Large intestine (tissue), 3 donors: Measurements from ENCODE around the gene RHOF. TPM values are rescaled to one million over a fixed set of nuclear protein-coding genes. Genes with fewer than 3 reads are reported as not detected.
A peak's percentile ranks its signal among the peaks of the same experiment; 100 is the strongest.

ENCODE experiments used
- DNase-seq, 2 donors: peaks; one replicate each; pipeline versions ENCODE4 v3.0.0 to v3.0.0-alpha.2; 2013
- H3K27ac ChIP-seq: one replicate; pipeline ENCODE4 v1.5.1; 2013; ENCODE audit warnings: low read length
- H3K27me3 ChIP-seq: 2 replicates; pipeline ENCODE4 v1.6.1; 2013; ENCODE audit warnings: low read length; ENCODE audit not compliant: control insufficient read depth, insufficient read depth
- H3K36me3 ChIP-seq: 2 replicates; pipeline ENCODE4 v1.6.1; 2013; ENCODE audit warnings: low read length; ENCODE audit not compliant: control insufficient read depth, insufficient read depth
- H3K4me1 ChIP-seq: one replicate; pipeline ENCODE4 v1.6.1; 2013; ENCODE audit warnings: low read length; ENCODE audit not compliant: control insufficient read depth, insufficient read depth
- H3K4me3 ChIP-seq: one replicate; pipeline ENCODE4 v1.5.1; 2013; ENCODE audit warnings: low read length
- H3K9me3 ChIP-seq: one replicate; pipeline ENCODE4 v1.6.1; 2013; ENCODE audit warnings: mild to moderate bottlenecking, low read depth, low read length, moderate library complexity; ENCODE audit not compliant: control insufficient read depth
- WGBS: methylation state at CpG from one replicate; pipeline ENCODE4 v1.1.5; 2013; ENCODE audit warnings: low lambda C conversion rate; ENCODE audit not compliant: insufficient coverage; 5-methylcytosine and 5-hydroxymethylcytosine counted together
- polyA plus RNA-seq: library from polyadenylated mRNA; unstranded; fragments of 120-200 nt; gene quantifications from one replicate; pipeline ENCODE4 v1.2.1, GENCODE V29; 2013

RHOF gene
- polyA plus RNA-seq, 1 donor: 53.6 TPM

DNA sequence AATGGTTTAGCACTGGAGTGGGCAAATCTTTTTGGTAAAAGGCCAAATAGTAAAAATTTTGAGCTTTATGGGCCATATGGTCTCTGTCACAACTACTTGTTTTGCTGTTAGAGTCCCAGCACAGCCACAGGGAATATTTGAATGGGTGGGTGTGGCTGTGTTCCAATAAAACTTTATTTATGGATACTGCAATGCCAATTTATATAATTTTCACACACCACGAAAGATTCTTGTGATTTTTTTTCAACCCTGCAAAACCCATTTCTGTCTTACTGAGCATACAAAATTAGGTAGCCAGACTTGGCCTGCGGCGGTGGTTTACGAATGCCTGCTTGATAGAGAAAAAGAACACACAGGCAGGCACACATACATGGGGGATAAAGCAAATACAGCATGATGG is 52.6 kb downstream of the RHOF start:
- Histone ChIP-seq H3K36me3 (peaks cover 12% of the 10 kb centered on the region), H3K9me3 (no peaks in the 10 kb centered on the region), H3K27ac (no peak overlapping the region), H3K27me3 (no peaks in the 10 kb centered on the region), H3K4me1 (peaks cover 8% of the 10 kb centered on the region), H3K4me3 (no peak overlapping the region)
- no peak for DNase-seq
- WGBS: no CpG with 5 or more reads among the region's 4 CpGs

DNA sequence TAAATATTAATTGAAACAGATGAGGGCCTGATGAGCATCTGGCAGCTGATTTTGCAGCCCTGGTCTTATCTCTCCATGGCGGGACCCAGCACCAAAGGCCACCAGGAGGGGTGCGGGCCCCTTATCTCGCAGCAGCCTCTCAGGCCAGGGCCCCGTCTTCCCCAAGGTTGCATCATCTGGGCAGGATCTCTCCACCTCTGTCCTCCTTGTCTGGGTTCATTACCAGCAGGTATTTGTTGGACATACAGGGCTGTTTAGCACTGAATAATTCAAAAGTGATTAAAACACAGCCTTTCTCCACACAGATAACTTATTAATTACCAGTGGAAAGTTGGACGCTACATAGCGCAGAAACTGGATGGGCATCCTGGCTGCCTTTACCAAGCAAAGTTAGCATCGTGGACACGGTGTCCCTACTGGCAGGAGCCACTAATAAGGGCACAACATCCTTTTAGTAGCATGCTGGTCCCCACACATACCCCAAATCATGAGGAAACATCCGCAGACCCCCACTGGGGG is 55.1 kb downstream of the RHOF start:
- Histone ChIP-seq H3K4me3 (no peak overlapping the region), H3K36me3 (no peaks in the 10 kb centered on the region), H3K27ac (peak overlapping the region; percentile 31), H3K9me3 (no peaks in the 10 kb centered on the region), H3K4me1 (peaks cover 8% of the 10 kb centered on the region), H3K27me3 (no peaks in the 10 kb centered on the region)
- DNase-seq: peak; percentile 78 to 83
- no CpG with 5 or more reads among the region's 9 CpGs for WGBS

DNA sequence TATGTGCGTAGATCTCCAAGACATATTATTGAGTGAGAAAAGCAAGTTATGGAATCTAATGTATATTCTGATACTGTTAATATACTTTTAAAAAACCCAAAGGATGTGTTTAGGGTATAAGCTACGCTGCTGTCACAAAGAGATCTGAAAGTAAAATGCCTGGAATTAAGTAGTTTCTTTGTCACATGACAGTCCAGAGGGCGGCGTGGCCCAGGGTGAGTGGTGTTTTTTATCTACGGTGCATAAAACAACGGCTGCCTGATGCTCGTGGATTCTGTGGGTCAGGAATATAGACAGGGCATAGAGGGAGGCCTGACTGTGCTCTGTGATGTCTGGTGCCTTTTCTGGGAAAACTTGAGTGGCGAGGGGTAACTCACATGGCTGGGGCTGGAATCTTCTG is 59.6 kb downstream of the RHOF start:
- peak; percentile 37 to 69 for DNase-seq
- H3K4me1 ChIP-seq: peaks cover 8% of the 10 kb centered on the region
- H3K27me3 ChIP-seq: no peaks in the 10 kb centered on the region
- WGBS: no CpG with 5 or more reads among the region's 8 CpGs
- peak overlapping the region; percentile 52 for H3K27ac ChIP-seq
- H3K9me3 ChIP-seq: no peaks in the 10 kb centered on the region
- no peaks in the 10 kb centered on the region for H3K36me3 ChIP-seq
- H3K4me3 ChIP-seq: no peak overlapping the region

DNA sequence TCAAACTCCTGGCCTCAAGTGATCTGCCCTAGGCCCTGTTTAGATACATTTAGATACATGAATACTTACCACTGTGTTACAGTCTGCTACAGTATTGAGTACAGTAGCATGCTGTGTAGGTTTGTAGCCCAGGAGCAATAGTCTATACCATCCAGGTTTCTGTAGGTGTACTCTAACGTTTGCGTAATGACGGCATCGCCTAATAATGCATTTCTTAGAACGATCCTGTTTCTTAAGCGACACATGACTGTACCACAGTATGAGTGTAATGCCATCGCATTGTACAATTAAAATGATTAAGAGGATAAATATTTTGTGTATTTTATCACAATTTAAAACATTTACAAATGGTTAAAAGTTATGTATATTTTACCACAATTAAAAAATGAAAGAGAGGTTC is 62.0 kb downstream of the RHOF start:
- Histone ChIP-seq H3K4me1 (no peaks in the 10 kb centered on the region), H3K4me3 (no peak overlapping the region), H3K27ac (no peak overlapping the region), H3K27me3 (no peaks in the 10 kb centered on the region), H3K9me3 (no peaks in the 10 kb centered on the region), H3K36me3 (no peaks in the 10 kb centered on the region)
- DNase-seq: no peak
- 100% methylated on average over 2 of the region's 7 CpGs for WGBS

DNA sequence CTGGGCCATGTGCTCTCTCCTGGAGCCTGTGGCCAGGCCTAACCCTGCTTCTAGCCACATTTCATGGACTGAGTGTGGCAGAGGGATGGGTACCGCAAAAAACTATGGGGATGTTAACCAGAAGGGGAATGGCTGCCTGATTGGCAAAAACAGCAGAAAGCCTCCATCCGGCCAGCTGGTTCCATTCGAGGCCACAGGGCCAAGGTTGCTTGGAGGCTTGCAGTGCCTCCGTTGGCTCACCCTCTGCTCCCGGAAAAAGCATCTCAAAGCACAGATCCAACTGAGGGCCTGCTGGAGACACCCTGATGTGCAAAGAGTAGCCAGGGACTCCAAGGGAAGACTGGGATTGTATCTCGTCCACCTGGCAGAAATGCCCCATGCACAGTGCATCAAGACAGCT is 64.5 kb downstream of the RHOF start:
- Histone ChIP-seq H3K4me1 (no peaks in the 10 kb centered on the region), H3K9me3 (no peaks in the 10 kb centered on the region), H3K27ac (no peak overlapping the region), H3K4me3 (no peak overlapping the region), H3K36me3 (no peaks in the 10 kb centered on the region), H3K27me3 (no peaks in the 10 kb centered on the region)
- no CpG with 5 or more reads among the region's 6 CpGs for WGBS
- no peak for DNase-seq

Other genes starting within 250 kb of the RHOF start
- 22.3 TPM for gene KDM2B, start 212.7 kb downstream of the RHOF start, polyA plus RNA-seq
- 37.4 TPM for gene ORAI1, start 167.2 kb downstream of the RHOF start, polyA plus RNA-seq
- gene MORN3, start 124.0 kb downstream of the RHOF start, polyA plus RNA-seq: 3.5 TPM
- gene TMEM120B, start 80.9 kb downstream of the RHOF start, polyA plus RNA-seq: 14.9 TPM
- gene SETD1B, start 10.3 kb upstream of the RHOF start, polyA plus RNA-seq: 14.2 TPM
- gene HPD, start 65.2 kb upstream of the RHOF start, polyA plus RNA-seq: 0.27 TPM
- gene PSMD9, start 95.1 kb upstream of the RHOF start, polyA plus RNA-seq: 55.2 TPM
- 2.2 TPM for gene CFAP251, start 124.9 kb upstream of the RHOF start, polyA plus RNA-seq
- 11.5 TPM for gene BCL7A, start 228.2 kb upstream of the RHOF start, polyA plus RNA-seq